Measurements from ENCODE around the gene ALMS1. TPM values are rescaled to one million over a fixed set of nuclear protein-coding genes. Genes with fewer than 3 reads are reported as not detected.
"Not testable (repeated sequence)": the region's sequence is repeated elsewhere in the genome, so short reads cannot be mapped to it uniquely, and the experiment has no call there.

Gene ALMS1
- total RNA-seq, 1 donor from 2014 or later: 7.6 TPM

- ATAC-seq (no peak), DNase-seq (no peak)
- intact Hi-C loops (cut with micrococcal nuclease): no loop called here
Observed at GRCh38 chr2:73601780-73602179, 216.1 kb downstream of the ALMS1 start.

DNA sequence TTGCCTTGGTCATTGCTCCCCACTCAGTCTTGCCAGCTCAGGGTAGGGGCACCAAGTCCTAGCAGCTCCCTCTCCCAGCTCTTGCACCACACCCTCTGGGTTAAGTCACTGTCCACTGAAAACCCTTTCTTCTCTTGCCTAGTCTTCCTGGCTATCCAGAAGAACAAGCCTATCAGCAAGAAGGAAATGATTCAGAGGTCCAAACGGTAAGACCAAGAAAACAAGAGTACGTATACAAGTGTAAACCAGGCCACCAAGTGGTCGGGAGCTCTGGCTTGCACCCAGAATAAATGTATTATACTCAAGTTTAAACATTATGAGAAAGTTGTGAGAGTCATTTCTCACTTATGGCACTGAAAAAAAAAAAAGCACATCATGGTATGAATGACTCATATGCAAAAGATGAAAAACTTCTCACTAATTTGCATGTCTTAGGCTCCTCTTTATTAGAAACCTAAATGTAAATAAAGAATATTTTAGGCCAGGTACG, 217.5 kb downstream of the ALMS1 start:
- ATAC-seq; intact Hi-C loops (cut with micrococcal nuclease); DNase-seq: not testable (repeated sequence)

GRCh38 chr2:73604589-73604988, 219.0 kb downstream of the ALMS1 start:
- ATAC-seq; DNase-seq; intact Hi-C loops (cut with micrococcal nuclease): not testable (repeated sequence)

- ATAC-seq (no peak), DNase-seq (no peak)
- intact Hi-C loops (cut with micrococcal nuclease): no loop called here
Observed at GRCh38 chr2:73610111-73610510, 224.5 kb downstream of the ALMS1 start.

DNA sequence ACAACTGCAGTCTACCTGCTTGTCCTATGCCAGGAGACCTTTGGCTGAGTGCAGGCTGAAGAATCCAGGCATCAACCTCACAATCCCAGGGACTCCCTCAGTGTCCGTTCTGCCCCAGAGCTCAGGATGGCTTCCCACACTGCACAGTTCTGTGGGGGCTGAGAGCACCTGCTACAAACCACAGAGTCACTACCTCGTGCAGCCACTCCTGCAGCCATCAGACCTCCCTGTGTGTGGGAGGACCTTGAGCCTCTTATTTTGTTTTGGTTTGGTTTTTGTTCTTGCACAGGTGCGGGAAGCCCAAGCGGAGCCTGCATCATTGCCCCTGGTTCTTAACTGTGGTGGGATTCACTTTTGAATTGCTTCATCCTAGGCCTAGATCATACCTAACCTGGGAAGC, 225.6 kb downstream of the ALMS1 start:
- no peak for DNase-seq
- ATAC-seq: no peak
- intact Hi-C loops (cut with micrococcal nuclease): no loop called here

DNA sequence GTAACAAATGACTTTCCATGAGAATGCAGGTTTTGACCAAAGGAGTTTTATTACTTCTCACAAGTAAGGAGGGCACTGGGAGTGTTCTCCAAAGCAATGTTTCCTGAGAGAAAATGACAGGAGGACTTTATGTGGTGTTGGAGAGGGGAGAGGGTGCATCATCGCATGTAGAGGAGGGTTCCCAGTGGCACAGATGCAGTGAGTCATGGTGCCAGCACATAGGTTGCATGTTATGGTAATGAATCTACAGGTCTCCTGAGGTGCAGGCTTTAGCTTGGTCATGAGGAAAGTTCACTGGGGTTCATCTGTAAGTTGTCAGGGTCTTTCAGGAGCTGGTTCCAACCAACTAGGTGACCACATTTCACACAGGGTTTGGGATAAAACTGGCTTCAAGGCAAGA, 226.2 kb downstream of the ALMS1 start:
- no peak for ATAC-seq
- intact Hi-C loops (cut with micrococcal nuclease): no loop called here
- DNase-seq: no peak

DNA sequence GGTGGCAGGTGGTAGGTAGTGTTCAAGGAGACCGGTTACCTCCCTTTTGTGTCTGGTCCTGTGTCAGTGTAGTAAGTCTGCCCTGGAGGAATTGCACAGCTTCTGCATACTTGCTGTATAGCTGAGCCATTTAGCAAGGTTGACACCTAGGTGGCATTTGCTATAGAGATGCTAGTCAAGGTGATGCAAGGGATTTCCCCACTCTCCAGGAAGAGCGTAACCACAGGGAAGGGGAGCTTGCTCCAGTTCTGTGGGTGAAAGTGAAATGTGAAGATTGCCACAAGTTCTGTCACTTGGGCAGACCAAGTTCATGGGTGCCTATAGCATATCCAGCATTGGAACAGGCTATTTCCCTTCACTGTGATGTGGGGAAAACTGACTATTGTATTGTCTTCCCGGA, 228.5 kb downstream of the ALMS1 start:
- DNase-seq: no peak
- intact Hi-C loops (cut with micrococcal nuclease): no loop called here
- no peak for ATAC-seq

- intact Hi-C loops (cut with micrococcal nuclease): no loop called here
Observed at GRCh38 chr2:73614997-73615396, 229.4 kb downstream of the ALMS1 start.

DNA sequence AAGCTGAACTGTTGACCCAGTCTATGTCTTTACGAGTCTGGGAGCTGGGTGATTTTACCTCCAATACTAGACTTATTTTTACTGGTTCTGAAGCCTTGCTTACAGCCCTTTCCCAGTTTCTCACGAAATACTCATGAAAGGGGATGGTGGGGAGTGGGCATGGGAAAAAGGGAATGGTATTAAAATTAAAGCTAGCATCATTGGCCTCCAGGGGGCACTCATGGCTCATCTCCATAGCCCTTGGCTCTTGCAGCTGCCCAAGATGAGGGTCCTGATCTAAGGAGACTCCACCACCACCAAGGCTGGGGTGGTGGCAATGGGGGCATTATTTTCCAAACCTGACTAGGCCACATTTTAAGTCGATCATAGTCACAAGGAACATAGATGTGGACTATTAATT, 234.3 kb downstream of the ALMS1 start:
- ATAC-seq; DNase-seq; intact Hi-C loops (cut with micrococcal nuclease): not testable (repeated sequence)

More at GRCh38 chr2:73614997-73615396, 229.4 kb downstream of the ALMS1 start:
- DNase-seq: no peak
- ATAC-seq: peak; percentile 68

DNA sequence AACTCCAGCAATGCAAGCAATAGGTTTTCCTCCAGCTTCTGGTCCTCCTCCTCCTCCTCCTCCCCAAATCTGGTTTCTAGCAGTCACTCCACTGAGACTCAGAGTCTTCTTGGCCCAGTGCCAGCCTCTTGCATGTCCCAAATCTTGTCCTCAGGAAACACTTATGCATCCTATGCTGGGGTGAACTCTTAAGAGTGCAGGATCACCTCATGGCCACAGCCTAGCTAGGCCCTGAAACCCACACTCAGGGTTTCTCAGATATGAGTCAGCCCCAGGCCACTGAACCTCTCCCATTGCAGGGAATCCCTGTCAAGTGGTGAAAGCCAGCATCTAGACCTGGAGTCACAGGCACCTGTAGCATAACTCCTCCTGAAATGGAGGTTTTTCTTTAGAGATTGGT, 238.4 kb downstream of the ALMS1 start:
- intact Hi-C loops (cut with micrococcal nuclease); ATAC-seq; DNase-seq: not testable (repeated sequence)

DNA sequence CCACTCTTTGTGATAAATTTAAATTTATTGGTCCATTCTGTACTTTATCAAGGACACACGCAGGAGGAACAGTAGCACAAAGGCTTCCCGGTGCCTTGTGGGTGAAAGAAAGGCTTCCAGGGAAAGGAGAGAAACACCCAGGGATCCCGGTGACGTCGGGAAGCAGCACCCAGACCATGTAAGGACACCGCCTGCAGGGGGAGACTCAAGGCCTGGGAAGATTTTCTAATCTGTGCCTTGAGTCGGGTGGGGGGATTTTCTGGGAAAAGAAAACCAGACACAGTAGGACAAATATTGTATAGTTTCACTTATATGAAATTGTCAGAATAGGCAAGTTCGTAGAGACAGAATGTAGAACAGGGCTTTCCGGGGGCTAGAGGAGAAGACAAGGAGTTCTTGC, 239.0 kb downstream of the ALMS1 start:
- DNase-seq; intact Hi-C loops (cut with micrococcal nuclease): not testable (repeated sequence)
- peak; percentile 43 for ATAC-seq

DNA sequence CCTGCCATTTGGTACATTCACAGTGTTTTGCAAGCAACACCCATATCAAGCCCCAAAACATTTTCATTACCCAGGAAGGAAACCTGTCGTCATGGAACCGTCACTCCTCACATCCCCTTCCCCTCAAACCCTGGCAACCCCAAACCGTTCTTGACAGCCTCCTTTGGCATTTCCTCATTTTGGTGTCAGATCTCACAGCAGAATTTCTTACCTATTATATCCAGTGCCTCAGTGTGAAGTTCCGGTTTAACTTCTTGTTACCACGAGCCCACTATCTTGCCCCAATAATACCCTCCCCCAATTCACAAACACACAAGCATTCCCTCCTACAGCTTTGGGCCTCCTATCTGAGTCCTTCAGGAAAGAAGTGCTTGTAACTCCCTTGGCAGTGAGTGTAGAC, 240.6 kb downstream of the ALMS1 start:
- ATAC-seq; intact Hi-C loops (cut with micrococcal nuclease); DNase-seq: not testable (repeated sequence)

DNA sequence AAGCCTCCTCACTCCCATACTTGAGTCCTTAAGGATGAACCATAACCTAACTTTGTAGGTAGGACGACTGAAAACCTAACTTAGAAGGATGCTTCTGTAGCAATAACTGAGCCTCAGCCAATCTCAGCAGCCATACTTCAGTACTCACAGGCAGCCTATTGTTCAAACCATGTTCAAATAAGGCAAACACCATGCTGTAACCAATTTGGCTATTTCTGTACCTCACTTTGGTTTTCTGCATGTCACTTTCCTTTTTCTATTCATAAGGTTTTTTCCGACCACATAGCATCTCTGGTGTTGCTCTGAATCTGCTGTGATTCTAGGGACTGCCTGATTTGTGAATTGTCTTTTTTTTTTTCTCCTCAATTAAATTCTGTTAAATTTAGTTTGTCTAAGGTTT, 242.9 kb downstream of the ALMS1 start:
- intact Hi-C loops (cut with micrococcal nuclease); DNase-seq; ATAC-seq: not testable (repeated sequence)

GRCh38 chr2:73630662-73631266, 245.1 kb downstream of the ALMS1 start:
- DNase-seq; intact Hi-C loops (cut with micrococcal nuclease): not testable (repeated sequence)
- ATAC-seq: peak; percentile 63

- DNase-seq; ATAC-seq; intact Hi-C loops (cut with micrococcal nuclease): not testable (repeated sequence)
Observed at GRCh38 chr2:73636977-73637376, 251.3 kb downstream of the ALMS1 start.

DNA sequence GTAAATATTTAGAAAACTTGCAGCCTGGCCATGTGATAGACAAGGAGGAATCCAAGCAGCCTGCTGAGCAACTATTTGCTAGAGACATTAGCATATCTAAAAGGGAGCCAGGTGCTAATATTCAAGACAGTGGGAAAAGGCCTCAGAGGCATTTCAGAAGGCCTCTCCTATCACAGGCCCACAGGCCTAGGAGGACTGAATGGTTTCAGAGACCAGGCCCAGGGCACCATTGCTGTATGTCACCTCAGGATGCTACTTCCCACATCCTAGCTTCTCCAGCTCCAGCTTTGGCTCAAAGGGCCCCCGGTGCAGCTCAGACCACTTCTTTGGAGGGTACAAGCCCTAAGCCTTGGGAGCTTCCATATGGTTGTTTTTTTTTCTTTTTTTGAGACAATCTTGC, 252.8 kb downstream of the ALMS1 start:
- no peak for ATAC-seq
- intact Hi-C loops (cut with micrococcal nuclease): no loop called here
- no peak for DNase-seq

DNA sequence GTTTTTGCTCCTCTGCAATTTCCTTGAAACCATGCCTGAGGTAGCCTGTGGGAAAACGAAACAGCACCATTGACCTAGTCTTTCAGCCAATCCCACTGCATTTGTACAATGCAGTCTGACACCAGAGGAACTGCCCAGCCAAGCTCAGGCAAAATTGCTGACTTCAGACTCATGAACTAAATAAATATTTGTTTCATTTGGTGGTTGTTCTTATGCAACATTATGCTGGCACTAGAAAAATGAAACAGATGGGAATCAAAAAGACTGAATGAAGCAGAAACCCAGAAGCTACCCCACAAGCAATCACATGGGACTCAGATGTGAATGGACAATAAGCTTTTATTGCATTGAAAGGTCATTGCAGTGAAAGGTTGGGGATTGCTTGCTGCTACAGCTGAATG, 254.9 kb downstream of the ALMS1 start:
- no peak for DNase-seq
- peak; percentile 20 for ATAC-seq
- intact Hi-C loops (cut with micrococcal nuclease): no loop called here

DNA sequence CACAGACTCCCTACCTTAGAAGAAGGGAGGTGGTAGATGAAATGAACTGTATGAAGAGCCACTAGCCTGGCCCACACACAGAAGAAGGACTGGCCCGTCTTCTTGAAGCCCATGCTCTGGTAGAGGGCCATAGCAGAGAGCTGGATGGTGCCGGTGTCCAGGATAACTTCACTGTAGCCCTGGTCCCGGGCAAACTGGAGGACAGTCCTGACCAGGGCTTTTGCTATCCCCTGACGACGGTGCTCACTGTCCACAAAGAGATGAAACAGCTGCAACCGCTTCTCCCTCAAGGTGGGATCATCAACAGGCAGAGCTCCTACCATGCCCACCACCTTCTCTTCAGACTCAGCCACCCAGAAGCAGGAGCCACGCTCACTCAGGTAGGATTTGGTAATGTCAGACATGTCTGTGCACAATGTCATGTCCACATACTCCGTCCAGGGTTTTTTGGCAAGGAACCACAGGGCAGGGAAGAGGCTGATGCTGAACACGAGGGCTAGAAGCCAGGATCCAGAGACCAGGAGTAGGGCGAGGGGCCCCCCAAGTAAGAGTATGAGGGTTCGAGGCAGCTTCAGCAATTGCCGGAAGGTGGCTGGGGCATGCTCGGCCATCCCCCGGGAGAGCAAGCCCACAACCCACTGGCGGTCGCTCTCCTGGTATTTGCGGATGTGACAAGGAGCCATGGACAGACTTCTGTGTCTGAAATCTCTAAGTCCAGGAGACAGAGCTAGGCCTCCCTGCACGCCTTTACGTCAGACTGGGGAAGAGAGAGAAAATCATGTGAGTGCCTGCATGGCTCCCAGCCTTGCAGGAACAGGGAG, 255.5 kb downstream of the ALMS1 start:
- intact Hi-C loops (cut with micrococcal nuclease): no loop called here
- ATAC-seq: no peak

GRCh38 chr2:73641767-73642062, 256.1 kb downstream of the ALMS1 start:
- DNase-seq: no peak
- no peak for ATAC-seq
- intact Hi-C loops (cut with micrococcal nuclease): no loop called here

More for the DNA sequence above, 255.5 kb downstream of the ALMS1 start:
- no peak for DNase-seq

DNA sequence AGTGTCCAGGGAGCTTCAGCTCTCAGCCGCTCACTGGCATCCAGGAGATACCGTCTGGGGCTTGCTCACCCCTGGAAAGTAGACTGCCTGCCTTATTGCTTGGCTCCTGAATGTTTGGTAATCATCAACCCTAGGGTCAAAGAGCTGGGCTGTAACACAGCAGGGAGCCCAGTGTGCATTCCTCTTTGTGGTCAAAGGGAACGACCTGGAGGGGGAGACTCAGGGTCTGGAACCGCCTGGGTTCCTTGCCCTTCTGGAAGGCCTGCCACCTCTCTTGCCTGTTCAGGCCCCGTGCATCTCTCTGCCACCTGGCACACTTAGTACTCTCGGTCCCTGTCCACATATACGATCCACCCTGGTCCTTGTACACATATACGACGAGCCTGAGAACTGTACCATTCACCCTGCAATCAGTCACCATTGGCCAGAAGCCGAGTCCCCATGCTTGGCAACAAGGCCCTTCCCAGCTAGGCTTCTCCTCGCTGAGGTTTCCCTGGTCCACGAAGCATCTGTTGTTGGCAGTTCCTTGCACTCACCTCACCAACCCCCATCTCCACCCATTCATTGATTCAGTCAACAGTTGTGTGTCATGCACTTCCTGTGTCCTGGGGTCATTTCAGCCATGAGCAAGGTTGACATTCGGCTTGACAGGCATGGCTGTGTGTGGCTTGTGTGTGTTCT, 256.8 kb downstream of the ALMS1 start, which contains the start of gene NAT8:
TSS of gene NAT8 (minus strand) at position 85 of the 681 bp plus-strand sequence. CDS start 794 bp downstream, outside the sequence.
- intact Hi-C loops (cut with micrococcal nuclease): no loop called here
- ATAC-seq (no peak), DNase-seq (no peak)

Measured in left ventricle myocardium superior (tissue), 1 donor.